Neural progenitor cell (in vitro differentiated cells): ENCODE measurements around the gene NGLY1.

Source experiments
- CTCF ChIP-seq: fragments of 200-600 bp; sonication (generic); IDR thresholded peaks from 2 replicates; pipeline ENCODE4 v1.5.1; 2017; ENCODE audit warnings: antibody characterized with exemption, mild to moderate bottlenecking
- EZH2phosphoT487 ChIP-seq: fragments of 200-600 bp; sonication (generic); IDR thresholded peaks from 2 replicates; pipeline ENCODE4 v1.6.1; 2017; ENCODE audit warnings: antibody characterized with exemption

- TF ChIP-seq CTCF (no peak), EZH2phosphoT487 (no peak)
Measured at GRCh38 chr3:25728101-25728500, 55.1 kb downstream of the NGLY1 start.
